KMS-11 (cell line): ENCODE measurements around the gene SGSH.

Source experiments
- H2AFZ ChIP-seq: fragments of 200-600 bp; sonication (generic); 2 replicates; pipeline ENCODE4 v1.6.1; 2016; ENCODE audit warnings: antibody characterized with exemption, mixed run types, low read depth
- H3K27ac ChIP-seq: fragments of 200-600 bp; sonication (generic); 2 replicates; pipeline ENCODE4 v1.6.1; 2016; ENCODE audit warnings: mild to moderate bottlenecking, mixed run types
- H3K27me3 ChIP-seq: fragments of 200-600 bp; sonication (generic); 2 replicates; pipeline ENCODE4 v1.6.1; 2017; ENCODE audit warnings: mild to moderate bottlenecking, low read depth, mixed run types, moderate library complexity; ENCODE audit not compliant: insufficient read depth
- H3K36me3 ChIP-seq: fragments of 200-600 bp; sonication (generic); 2 replicates; pipeline ENCODE4 v1.6.1; 2017; ENCODE audit warnings: mild to moderate bottlenecking, mixed run types; ENCODE audit not compliant: insufficient read depth
- H3K4me1 ChIP-seq: fragments of 200-600 bp; sonication (generic); 2 replicates; pipeline ENCODE4 v1.6.1; 2016; ENCODE audit warnings: mild to moderate bottlenecking, low read depth, mixed run types; ENCODE audit not compliant: poor library complexity, severe bottlenecking
- H3K4me2 ChIP-seq: fragments of 200-600 bp; sonication (generic); 2 replicates; pipeline ENCODE4 v1.7.0; 2016; ENCODE audit warnings: mild to moderate bottlenecking, mixed run types
- H3K4me3 ChIP-seq: fragments of 200-600 bp; sonication (generic); IDR thresholded peaks from 2 replicates; pipeline ENCODE4 v1.6.1; 2017; ENCODE audit warnings: low read depth, low read length, mixed read lengths; ENCODE audit not compliant: insufficient read depth
- H3K79me2 ChIP-seq: fragments of 200-600 bp; sonication (generic); 2 replicates; pipeline ENCODE4 v1.6.1; 2016; ENCODE audit warnings: low read depth, mixed run types; ENCODE audit not compliant: insufficient read depth
- H3K9ac ChIP-seq: fragments of 200-600 bp; sonication (generic); 2 replicates; pipeline ENCODE4 v1.6.1; 2016; ENCODE audit warnings: mild to moderate bottlenecking, mixed run types
- H4K20me1 ChIP-seq: fragments of 200-600 bp; sonication (generic); 2 replicates; pipeline ENCODE4 v1.6.1; 2016; ENCODE audit warnings: mild to moderate bottlenecking, mixed run types; ENCODE audit not compliant: insufficient read depth
- TF ChIP-seq, protein P1 (sequence below): fragments of 200-600 bp; sonication (generic); conservative IDR thresholded peaks from 2 replicates; pipeline ENCODE4 v1.6.1; 2017; ENCODE audit warnings: low read depth, mild to moderate bottlenecking, antibody characterized with exemption, low read length, moderate library complexity, mixed read lengths

The SGSH gene

DNA sequence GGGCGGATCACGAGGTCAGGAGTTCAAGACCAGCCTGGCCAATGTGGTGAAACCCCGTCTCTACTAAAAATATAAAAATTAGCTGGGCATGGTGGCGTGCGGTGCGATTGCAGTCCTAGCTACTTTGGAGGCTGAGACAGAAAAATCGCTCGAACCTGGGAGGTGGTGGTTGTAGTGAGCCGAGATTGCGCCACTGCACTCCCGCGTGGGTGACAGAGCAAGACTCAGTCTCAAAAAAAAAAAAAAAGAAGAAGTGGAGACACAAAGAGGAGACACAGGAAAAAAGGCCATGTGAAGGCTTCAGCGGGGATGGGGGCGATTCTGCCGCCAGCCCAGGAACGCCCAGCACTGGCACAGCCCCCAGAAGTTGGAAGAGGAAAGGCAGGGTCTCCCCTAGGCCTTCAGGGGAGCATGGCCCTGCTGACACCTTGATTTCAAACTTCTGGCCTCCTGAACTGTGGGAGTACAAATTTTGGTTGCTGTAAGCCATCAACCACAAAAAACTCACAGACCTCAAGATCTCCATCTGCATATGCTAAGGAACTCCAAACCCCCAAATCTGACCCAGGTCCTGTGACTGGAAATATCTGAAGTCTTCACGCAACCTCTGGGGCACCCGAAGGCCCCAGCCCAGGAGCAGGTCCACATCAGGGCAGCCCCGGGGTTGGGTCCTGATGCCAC is 7.0 kb downstream of the SGSH start:
- H4K20me1 ChIP-seq, result no peaks in the 10 kb centered on the region
- TF ChIP-seq, protein P1, sequence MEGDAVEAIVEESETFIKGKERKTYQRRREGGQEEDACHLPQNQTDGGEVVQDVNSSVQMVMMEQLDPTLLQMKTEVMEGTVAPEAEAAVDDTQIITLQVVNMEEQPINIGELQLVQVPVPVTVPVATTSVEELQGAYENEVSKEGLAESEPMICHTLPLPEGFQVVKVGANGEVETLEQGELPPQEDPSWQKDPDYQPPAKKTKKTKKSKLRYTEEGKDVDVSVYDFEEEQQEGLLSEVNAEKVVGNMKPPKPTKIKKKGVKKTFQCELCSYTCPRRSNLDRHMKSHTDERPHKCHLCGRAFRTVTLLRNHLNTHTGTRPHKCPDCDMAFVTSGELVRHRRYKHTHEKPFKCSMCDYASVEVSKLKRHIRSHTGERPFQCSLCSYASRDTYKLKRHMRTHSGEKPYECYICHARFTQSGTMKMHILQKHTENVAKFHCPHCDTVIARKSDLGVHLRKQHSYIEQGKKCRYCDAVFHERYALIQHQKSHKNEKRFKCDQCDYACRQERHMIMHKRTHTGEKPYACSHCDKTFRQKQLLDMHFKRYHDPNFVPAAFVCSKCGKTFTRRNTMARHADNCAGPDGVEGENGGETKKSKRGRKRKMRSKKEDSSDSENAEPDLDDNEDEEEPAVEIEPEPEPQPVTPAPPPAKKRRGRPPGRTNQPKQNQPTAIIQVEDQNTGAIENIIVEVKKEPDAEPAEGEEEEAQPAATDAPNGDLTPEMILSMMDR, result no peak
- H3K4me2 ChIP-seq, result no peak overlapping the region
- no peaks in the 10 kb centered on the region for H3K36me3 ChIP-seq
- peaks cover 9% of the 10 kb centered on the region; the same call in 1 of the 2 replicates for H3K79me2 ChIP-seq
- H3K4me1 ChIP-seq, result peaks cover 2% of the 10 kb centered on the region
- no peaks in the 10 kb centered on the region for H3K27me3 ChIP-seq
- no peak overlapping the region for H2AFZ ChIP-seq
- no peak overlapping the region for H3K4me3 ChIP-seq
- H3K27ac ChIP-seq, result no peak overlapping the region
- H3K9ac ChIP-seq, result no peak overlapping the region

DNA sequence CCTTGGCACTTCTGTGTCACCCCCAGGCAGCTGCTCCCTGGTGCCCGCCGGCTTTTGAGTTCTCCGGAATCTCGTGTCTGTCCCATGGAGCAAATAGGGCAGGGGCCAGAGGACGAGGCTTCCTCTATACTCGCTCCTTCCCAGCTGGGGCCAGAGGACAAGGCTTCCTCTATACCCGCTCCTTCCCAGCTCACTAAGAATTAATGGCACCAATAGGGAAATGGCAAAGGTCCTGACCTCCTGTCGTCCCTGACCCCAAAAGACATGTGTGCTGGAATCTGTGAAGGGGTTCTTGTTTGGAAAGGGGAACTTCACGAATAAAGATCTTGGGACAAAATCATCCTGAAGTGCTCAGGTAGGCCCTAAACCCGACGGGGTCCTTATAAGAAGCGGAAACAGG is 7.6 kb downstream of the SGSH start:
- Histone ChIP-seq H3K36me3 (no peaks in the 10 kb centered on the region), H3K4me3 (no peak overlapping the region), H3K79me2 (peaks cover 3% of the 10 kb centered on the region; the same call in 1 of the 2 replicates), H3K27me3 (no peaks in the 10 kb centered on the region), H3K27ac (no peak overlapping the region), H3K4me1 (no peaks in the 10 kb centered on the region), H4K20me1 (no peaks in the 10 kb centered on the region), H3K9ac (no peak overlapping the region), H2AFZ (no peak overlapping the region), H3K4me2 (no peak overlapping the region)
- TF ChIP-seq, protein P1, result no peak

DNA sequence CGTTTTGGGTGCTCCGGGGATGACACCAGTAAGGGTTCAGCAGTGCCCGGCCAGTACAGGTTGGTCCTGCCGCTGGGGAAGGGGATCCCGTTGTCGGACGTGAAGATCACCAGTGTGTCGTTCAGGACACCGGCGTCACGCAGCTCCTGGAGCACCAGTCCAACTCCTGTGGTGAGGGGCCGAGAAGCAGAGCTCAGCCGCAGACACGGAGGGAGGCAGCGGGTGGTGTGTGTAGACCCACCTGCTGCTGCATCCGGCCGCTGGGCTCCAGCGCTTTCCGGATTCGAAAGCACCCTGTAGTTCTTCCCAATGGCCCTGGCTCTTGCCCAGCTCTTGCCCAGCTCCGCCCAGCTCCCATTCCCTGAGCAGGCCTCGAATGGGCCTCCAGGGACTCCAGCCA is 8.0 kb downstream of the SGSH start:
- H3K9ac ChIP-seq, result no peak overlapping the region
- H3K4me3 ChIP-seq, result no peak overlapping the region
- no peaks in the 10 kb centered on the region for H3K27me3 ChIP-seq
- TF ChIP-seq, protein P1, result no peak
- H3K4me2 ChIP-seq, result no peak overlapping the region
- no peaks in the 10 kb centered on the region for H3K36me3 ChIP-seq
- no peak overlapping the region for H3K27ac ChIP-seq
- no peaks in the 10 kb centered on the region for H4K20me1 ChIP-seq
- no peak overlapping the region for H2AFZ ChIP-seq
- no peaks in the 10 kb centered on the region for H3K4me1 ChIP-seq
- H3K79me2 ChIP-seq, result no peaks in the 10 kb centered on the region

DNA sequence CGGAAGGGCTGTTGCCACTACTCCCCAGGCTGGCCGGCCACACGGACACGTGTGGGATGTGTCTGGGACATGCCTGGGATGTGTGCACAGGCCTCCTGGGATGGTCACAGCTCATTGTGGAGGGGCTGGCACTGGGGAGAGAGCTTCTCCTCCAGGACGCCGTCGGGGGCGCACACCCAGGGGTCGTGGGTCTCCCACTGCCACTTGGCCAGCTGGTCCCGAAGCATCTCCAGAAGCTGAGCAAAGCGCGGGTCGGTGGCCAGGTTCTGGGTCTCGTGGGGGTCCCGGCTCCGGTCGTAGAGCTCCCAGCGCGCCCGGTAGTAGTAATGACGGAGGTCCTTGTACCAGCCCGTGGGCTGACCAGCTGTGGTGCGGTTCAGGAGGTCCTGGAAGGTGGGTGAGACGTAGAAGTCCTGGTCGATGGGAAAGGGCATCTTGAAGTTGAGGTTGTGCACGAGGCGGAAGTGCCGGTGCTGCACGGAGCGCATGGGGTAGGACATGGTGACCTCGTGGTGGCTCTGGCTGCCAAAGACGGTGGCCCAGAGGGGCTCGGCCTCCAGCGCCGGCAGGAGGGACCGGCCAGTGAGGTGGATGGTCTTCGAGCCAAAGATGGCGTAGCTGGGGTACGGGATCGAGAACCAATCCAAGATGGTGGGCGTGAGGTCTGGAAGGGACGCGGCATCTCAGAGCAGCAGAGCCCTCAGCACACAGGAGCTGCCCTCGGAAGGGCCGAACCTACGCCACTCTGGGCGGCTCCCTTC is 9.6 kb downstream of the SGSH start:
- H3K27me3 ChIP-seq, result no peaks in the 10 kb centered on the region
- H3K27ac ChIP-seq, result no peak overlapping the region
- H2AFZ ChIP-seq, result no peak overlapping the region
- no peak overlapping the region for H3K4me3 ChIP-seq
- H3K36me3 ChIP-seq, result no peaks in the 10 kb centered on the region
- H3K4me1 ChIP-seq, result no peaks in the 10 kb centered on the region
- no peak overlapping the region for H3K4me2 ChIP-seq
- H3K79me2 ChIP-seq, result no peaks in the 10 kb centered on the region
- TF ChIP-seq, protein P1, result no peak
- no peak overlapping the region for H3K9ac ChIP-seq
- H4K20me1 ChIP-seq, result no peaks in the 10 kb centered on the region
